HG02763 (cell line): Measurements from ENCODE around the gene FASTKD2.
"Not testable (repeated sequence)": the region's sequence is repeated elsewhere in the genome, so short reads cannot be mapped to it uniquely, and the experiment has no call there.

Experiments
- ATAC-seq: cut with Tn5 transposase; IDR thresholded peaks from one replicate; pipeline ENCODE4 v1.9.1; 2021; ENCODE audit warnings: mild to moderate bottlenecking, moderate library complexity; ENCODE audit not compliant: unreplicated experiment

The FASTKD2 gene

GRCh38 chr2:206790311-206790935 is 25.0 kb downstream of the FASTKD2 start:
- ATAC-seq: no peak

- ATAC-seq: no peak
Measured at GRCh38 chr2:206792645-206793044, 27.2 kb downstream of the FASTKD2 start.

- no peak for ATAC-seq
Measured at GRCh38 chr2:206797376-206797775, 32.0 kb downstream of the FASTKD2 start.

GRCh38 chr2:206798000-206798399 is 32.6 kb downstream of the FASTKD2 start:
- no peak for ATAC-seq

- ATAC-seq: no peak
Measured at GRCh38 chr2:206799083-206799482, 33.7 kb downstream of the FASTKD2 start.

GRCh38 chr2:206800506-206801417 is 35.4 kb downstream of the FASTKD2 start:
- ATAC-seq: peak; percentile 54

- ATAC-seq: no peak
Measured at GRCh38 chr2:206801418-206802189, 36.2 kb downstream of the FASTKD2 start.

GRCh38 chr2:206802654-206803514 is 37.5 kb downstream of the FASTKD2 start:
- ATAC-seq: no peak

GRCh38 chr2:206804326-206804725 is 38.9 kb downstream of the FASTKD2 start:
- no peak for ATAC-seq

- ATAC-seq: no peak
Measured at GRCh38 chr2:206805887-206806607, 40.6 kb downstream of the FASTKD2 start.

- not testable (repeated sequence) for ATAC-seq
Measured at GRCh38 chr2:206807624-206808023, 42.2 kb downstream of the FASTKD2 start.

GRCh38 chr2:206812471-206812870 is 47.1 kb downstream of the FASTKD2 start:
- not testable (repeated sequence) for ATAC-seq

GRCh38 chr2:206814498-206814897 is 49.1 kb downstream of the FASTKD2 start:
- no peak for ATAC-seq

GRCh38 chr2:206820807-206821206 is 55.4 kb downstream of the FASTKD2 start:
- ATAC-seq: no peak

- no peak for ATAC-seq
Measured at GRCh38 chr2:206823178-206823577, 57.8 kb downstream of the FASTKD2 start.

- no peak for ATAC-seq
Measured at GRCh38 chr2:206824087-206824618, 58.7 kb downstream of the FASTKD2 start.

- ATAC-seq: no peak
Measured at GRCh38 chr2:206824993-206825392, 59.6 kb downstream of the FASTKD2 start.

- no peak for ATAC-seq
Measured at GRCh38 chr2:206831442-206831995, 66.1 kb downstream of the FASTKD2 start.

- no peak for ATAC-seq
Measured at GRCh38 chr2:206832873-206833272, 67.5 kb downstream of the FASTKD2 start.
